GM23248 (cell line): ENCODE measurements around the gene SGK1.

Source experiments
- EZH2 ChIP-seq: fragments of 200-600 bp; sonication (generic); IDR thresholded peaks from 2 replicates; pipeline ENCODE4 v1.6.1; 2018; ENCODE audit warnings: antibody characterized with exemption, mild to moderate bottlenecking; ENCODE audit not compliant: insufficient read depth, poor library complexity, severe bottlenecking
- EZH2phosphoT487 ChIP-seq: fragments of 200-600 bp; sonication (generic); IDR thresholded peaks from 2 replicates; pipeline ENCODE4 v1.6.1; 2018; ENCODE audit warnings: antibody characterized with exemption, moderate library complexity, mild to moderate bottlenecking, low read depth; ENCODE audit not compliant: insufficient read depth

DNA sequence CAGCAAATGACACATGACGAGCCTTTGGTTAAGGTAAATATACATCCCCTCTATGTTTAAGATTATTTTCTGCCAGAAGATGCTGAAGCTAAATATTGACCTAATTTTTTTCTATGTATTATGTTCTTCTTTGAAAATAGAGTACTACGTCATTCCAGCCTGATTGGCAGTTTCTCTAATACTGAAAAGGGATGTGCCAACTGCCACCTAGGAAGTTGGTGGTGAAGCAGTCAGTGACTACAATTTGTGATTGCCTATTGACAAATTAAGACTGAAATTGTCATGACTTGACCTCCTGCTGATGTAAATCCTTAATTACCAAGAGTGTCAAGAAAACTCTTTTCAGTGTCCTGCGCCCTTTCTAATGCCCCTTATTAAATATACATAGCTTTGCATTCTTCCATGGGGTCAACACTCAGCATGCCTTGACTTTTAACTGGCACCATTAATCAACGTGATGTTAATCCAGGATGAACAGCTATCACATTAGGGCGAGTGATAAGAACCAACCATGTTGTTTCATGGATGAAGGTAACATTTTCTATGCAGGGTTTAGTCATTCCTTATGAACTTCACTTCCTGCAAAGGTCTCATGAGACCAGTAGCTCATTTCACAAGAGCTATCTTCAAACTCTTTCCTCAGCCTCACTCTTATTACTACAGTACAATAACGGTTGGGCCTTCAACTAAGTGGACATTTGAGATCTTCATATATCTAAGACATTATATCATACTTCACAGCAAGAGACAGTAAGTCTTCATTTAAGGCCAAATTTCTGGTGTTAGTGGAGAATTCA, 22.5 kb upstream of the SGK1 start:
- TF ChIP-seq EZH2 (no peak), EZH2phosphoT487 (no peak)
